Tracheal epithelial cell (primary cell): ENCODE data around the gene REEP3. TPM values are rescaled to one million over a fixed set of nuclear protein-coding genes. Genes with fewer than 3 reads are reported as not detected.

Experiments used
- total RNA-seq: library from RNA; depleted of rRNA; stranded (reverse); fragments of >200 nt; gene quantifications from 2 replicates; pipeline ENCODE4 v1.2.1, GENCODE V29; 2014

The REEP3 gene
- total RNA-seq = 67.2 and 97.0 TPM in 2 replicates

DNA sequence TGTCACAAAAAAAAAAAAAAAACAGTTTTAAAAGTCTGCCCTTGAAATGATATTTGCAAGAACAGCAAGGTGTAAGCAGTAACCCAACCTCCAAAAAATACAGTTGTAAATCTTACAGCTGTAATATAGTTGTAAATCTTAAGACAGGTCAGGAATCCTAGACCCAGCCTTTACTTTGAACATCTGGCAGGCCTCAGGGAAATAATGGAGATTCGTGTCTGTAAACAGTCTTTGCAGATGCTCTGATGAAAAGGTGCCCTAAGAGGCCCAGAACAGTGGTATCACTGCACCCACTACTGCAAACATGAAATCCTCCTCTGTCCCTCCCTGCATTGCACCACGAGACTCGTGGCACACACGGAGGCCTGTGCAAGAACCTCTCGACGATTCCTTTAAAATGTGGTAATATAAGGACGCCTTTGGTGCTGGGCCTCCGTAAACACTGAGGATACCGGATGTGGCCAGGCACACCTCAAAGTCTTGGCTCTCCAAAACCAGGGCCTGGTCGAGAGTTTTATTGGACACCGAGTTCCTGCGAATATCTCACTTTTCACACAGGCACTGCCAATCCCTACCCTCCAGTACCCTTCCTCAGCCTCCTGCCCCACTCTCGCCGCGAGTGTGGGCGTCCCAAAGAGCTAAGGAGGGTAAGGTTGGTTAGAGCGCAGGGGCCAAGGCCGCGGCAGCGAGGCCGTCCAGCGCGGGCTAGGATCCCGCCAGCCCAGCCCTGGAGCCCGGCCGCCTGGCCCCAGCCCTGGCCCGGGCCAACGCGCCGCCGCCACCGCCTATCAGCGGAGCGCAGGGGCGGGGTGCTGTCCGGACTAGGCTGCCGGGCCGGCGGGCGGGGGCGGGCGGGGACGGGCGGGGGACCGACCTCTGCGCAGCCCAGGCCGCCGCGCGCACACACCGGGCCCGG, at the start of gene REEP3:
Gene REEP3 (plus strand): TSS at position 902 of the 916 bp plus-strand sequence. CDS start 145 bp downstream, outside the sequence.

Other genes starting within 250 kb of the REEP3 start
- 54.1 and 75.7 TPM in 2 replicates for gene JMJD1C, start 55.4 kb upstream of the REEP3 start, total RNA-seq